Endothelial cell of umbilical vein (primary cell): ENCODE results near the gene HSD17B4. TPM values are rescaled to one million over a fixed set of nuclear protein-coding genes. Genes with fewer than 3 reads are reported as not detected.

ENCODE experiments used
- BruUV-seq: library from RNA; stranded (reverse); fragments of 400-500 nt; replicated peaks from 2 replicates; lab custom pipeline; 2021; lab: Mats Ljungman, UMichigan
- CTCF ChIA-PET: fragments of 300-600, 350-600 bp; sonication (Branson Sonifier 250); formaldehyde crosslinking; loops from one replicate; lab custom pipeline; 2021; ENCODE audit warnings: antibody characterized with exemption, inconsistent platforms; lab: Charles Lee
- POLR2A ChIA-PET: fragments of 300-600, 350-600 bp; sonication (Branson Sonifier 250); formaldehyde crosslinking; loops from one replicate; lab custom pipeline; 2021; ENCODE audit warnings: antibody characterized with exemption, inconsistent platforms; lab: Charles Lee
- DNase-seq: peaks from one replicate; pipeline ENCODE4 v3.0.0-alpha.2; 2011; ENCODE audit warnings: low read depth, low spot score
- FAIRE-seq: peaks from 2 replicates; lab custom pipeline; 2011; peaks lifted over from hg19 to GRCh38; lab: Jason Lieb, UNC
- H2AFZ ChIP-seq: 2 replicates; pipeline ENCODE4 v1.6.0; 2012; ENCODE audit warnings: low read depth, low read length, control low read depth, inconsistent platforms
- H3K27ac ChIP-seq: 2 replicates; pipeline ENCODE4 v1.5.1; 2011; ENCODE audit warnings: low read depth, mild to moderate bottlenecking, control low read depth, low read length, moderate library complexity; ENCODE audit not compliant: insufficient read depth
- H3K27me3 ChIP-seq, 2 experiments: 2 replicates each; pipeline versions ENCODE4 v1.6.0 to v1.6.1; 2011; ENCODE audit warnings: low read length in 2 of 2, mixed read lengths in 1 of 2; ENCODE audit not compliant: control insufficient read depth in 2 of 2, insufficient read depth in 2 of 2
- H3K36me3 ChIP-seq, 2 experiments: 2 replicates in 1 of 2; 3 replicates in 1 of 2; pipeline ENCODE4 v1.5.1; 2011; ENCODE audit warnings: low read length in 2 of 2, mild to moderate bottlenecking in 1 of 2, moderate library complexity in 1 of 2; ENCODE audit not compliant: control insufficient read depth in 2 of 2, insufficient read depth in 2 of 2; ENCODE audit errors: extremely low read depth in 1 of 2
- H3K4me1 ChIP-seq: 3 replicates; pipeline ENCODE4 v1.5.1; 2011; ENCODE audit warnings: mild to moderate bottlenecking, low read length; ENCODE audit not compliant: control insufficient read depth, insufficient read depth; ENCODE audit errors: extremely low read depth
- H3K4me2 ChIP-seq: 2 replicates; pipeline ENCODE4 v1.6.1; 2011; ENCODE audit warnings: low read length, control low read depth, mixed read lengths; ENCODE audit not compliant: insufficient read depth
- H3K4me3 ChIP-seq, 3 experiments: fragments of 200-600 bp in 1 of 3; sonication (generic), shearing (Covaris generic) in 1 of 3; replicated peaks in 1 of 3; 2 replicates each; pipeline ENCODE4 v1.5.1; 2011 to 2016; ENCODE audit warnings: control low read depth in 3 of 3, low read length in 3 of 3, mild to moderate bottlenecking in 2 of 3, inconsistent platforms in 1 of 3, low read depth in 1 of 3, moderate library complexity in 1 of 3; ENCODE audit not compliant: insufficient read depth in 1 of 3
- H3K79me2 ChIP-seq: 2 replicates; pipeline ENCODE4 v1.6.0; 2012; ENCODE audit warnings: low read length, inconsistent platforms; ENCODE audit not compliant: control insufficient read depth, insufficient read depth
- H3K9ac ChIP-seq: replicated peaks from 2 replicates; pipeline ENCODE3; 2011; ENCODE audit warnings: low read length, control low read depth; ENCODE audit not compliant: insufficient read depth; ENCODE audit errors: extremely low read depth
- H3K9me1 ChIP-seq: replicated peaks from 3 replicates; pipeline ENCODE4 v1.6.0; 2011; ENCODE audit warnings: mild to moderate bottlenecking, low read length; ENCODE audit not compliant: control insufficient read depth, insufficient read depth; ENCODE audit errors: extremely low read depth
- H3K9me3 ChIP-seq: replicated peaks from 2 replicates; pipeline ENCODE4 v1.5.1; 2012; ENCODE audit warnings: low read length, inconsistent platforms; ENCODE audit not compliant: control insufficient read depth, insufficient read depth
- H4K20me1 ChIP-seq: replicated peaks from 2 replicates; pipeline ENCODE3; 2011; ENCODE audit warnings: mild to moderate bottlenecking, low read length; ENCODE audit not compliant: control insufficient read depth, insufficient read depth; ENCODE audit errors: extremely low read depth
- CTCF ChIP-seq, 2 donors: IDR thresholded peaks; 1 replicate in 1 of 2; 2 replicates in 1 of 2; pipeline ENCODE4 v1.5.1; 2011; ENCODE audit warnings: low read length in 2 of 2, mild to moderate bottlenecking in 2 of 2, moderate library complexity in 2 of 2, control low read depth in 1 of 2, inconsistent platforms in 1 of 2, low read depth in 1 of 2; ENCODE audit not compliant: insufficient read depth in 1 of 2; ENCODE audit errors: extremely low read depth in 1 of 2
- EZH2 ChIP-seq: IDR thresholded peaks from 2 replicates; pipeline ENCODE4 v1.6.1; 2012; ENCODE audit warnings: borderline replicate concordance, low read depth, mild to moderate bottlenecking, moderate library complexity, low read length, inconsistent platforms; ENCODE audit not compliant: severe bottlenecking
- FOS ChIP-seq: IDR thresholded peaks from 2 replicates; pipeline ENCODE4 v1.6.1; 2011; ENCODE audit warnings: mild to moderate bottlenecking, low read length, moderate library complexity, borderline replicate concordance; ENCODE audit not compliant: insufficient read depth
- GATA2 ChIP-seq: IDR thresholded peaks from 2 replicates; pipeline ENCODE4 v1.7.0; 2011; ENCODE audit warnings: low read depth, mild to moderate bottlenecking, moderate library complexity, mixed read lengths, low read length; ENCODE audit not compliant: insufficient read length, insufficient read depth
- JUN ChIP-seq: IDR thresholded peaks from 2 replicates; pipeline ENCODE4 v1.6.1; 2011; ENCODE audit warnings: borderline replicate concordance, low read depth; ENCODE audit not compliant: insufficient read length, insufficient read depth
- MAX ChIP-seq: IDR thresholded peaks from 2 replicates; pipeline ENCODE4 v1.6.1; 2011; ENCODE audit not compliant: insufficient read depth, insufficient read length
- MYC ChIP-seq: IDR thresholded peaks from one replicate; pipeline ENCODE4 v1.6.1; 2011; ENCODE audit warnings: mild to moderate bottlenecking, low read depth, low read length
- POLR2A ChIP-seq: IDR thresholded peaks from 2 replicates; pipeline ENCODE4 v1.6.1; 2012; ENCODE audit warnings: low read depth, mild to moderate bottlenecking, control low read depth, low read length
- POLR2AphosphoS5 ChIP-seq: IDR thresholded peaks from 2 replicates; pipeline ENCODE4 v1.6.1; 2012; ENCODE audit warnings: low read depth, mild to moderate bottlenecking, control low read depth, low read length, moderate library complexity; ENCODE audit not compliant: insufficient read depth
- dilution Hi-C: fragments of 300-500 bp; cut with MboI; formaldehyde crosslinking; loops from one replicate; pipeline ENCODE4 v1.15.0; 2019; ENCODE audit warnings: low sequenced_read_pairs; ENCODE audit not compliant: extremely low pct_ligation_motif_present
- intact Hi-C: fragments of 100-400 bp; cut with micrococcal nuclease; formaldehyde crosslinking; loops from one replicate; pipeline ENCODE4 v1.10.0; 2022
- polyA plus RNA-seq, 4 experiments: library from polyadenylated mRNA; depleted of rRNA in 3 of 4; stranded (reverse) in 3 of 4; unstranded in 1 of 4; fragments of >200 nt; gene quantifications; 2 replicates each; pipeline versions ENCODE4 v1.2.1 to v1.2.3, GENCODE V29; 2011 to 2012; ENCODE audit warnings: missing spikeins in 1 of 4
- total RNA-seq: library from RNA; stranded (reverse); gene quantifications from 2 replicates; pipeline ENCODE4 v1.2.3, GENCODE V29; 2021

The HSD17B4 gene
- total and polyA plus RNA-seq, 2 donors (not counting 3 experiments of a cell fraction or from before 2014, with no cell fraction given) = 91.4 to 124 TPM

GRCh38 chr5:119410448-119411159 is 41.7 kb upstream of the HSD17B4 start:
- CTCF ChIA-PET = interaction anchor here (0.8 to 5.8 kb wide), 21 partner anchors 9 to 422 kb away, joined by 3 to 163 read pairs (median 13); partner anchors contain the start of genes DMXL1 and DTWD2
- peaks cover 4% of the 10 kb centered on the region for H3K4me1 ChIP-seq
- dilution Hi-C loops = no loop called here
- no peaks in the 10 kb centered on the region for H3K9me1 ChIP-seq
- H3K9me3 ChIP-seq = no peaks in the 10 kb centered on the region
- no peaks in the 10 kb centered on the region for H4K20me1 ChIP-seq
- H3K4me3 ChIP-seq = no peak overlapping the region
- H3K27ac ChIP-seq = no peak overlapping the region
- H3K36me3 ChIP-seq = no peaks in the 10 kb centered on the region
- DNase-seq (no peak), FAIRE-seq (no peak)
- H3K9ac ChIP-seq = no peak overlapping the region
- H3K4me2 ChIP-seq = no peak overlapping the region
- BruUV-seq = no TSS peak
- no peaks in the 10 kb centered on the region for H3K79me2 ChIP-seq
- H2AFZ ChIP-seq = no peak overlapping the region
- intact Hi-C loops = loop anchor here (1.0 kb wide), 1 partner anchor 154 kb away; no protein-coding TSS in a partner anchor
- H3K27me3 ChIP-seq = peaks cover 10 to 21% of the 10 kb centered on the region in 2 experiments
- TF ChIP-seq GATA2 (no peak), JUN (no peak), MAX (no peak), POLR2AphosphoS5 (no peak), CTCF (IDR thresholded peaks at IDR 0.05; ENCODE audit: extremely low read depth in 1 of 2, insufficient read depth in 1 of 2, low read depth in 1 of 2, low read length in 2 of 2) (no peak), EZH2 (no peak), FOS (no peak), POLR2A (no peak), MYC (no peak)
- POLR2A ChIA-PET = interaction anchor here (0.6 to 1.9 kb wide), 3 partner anchors 143 to 340 kb away, joined by 3 to 5 read pairs (median 4); partner anchors contain the start of gene DMXL1
